Upper lobe of left lung (tissue), 6 donors: Measurements from ENCODE around the gene PHYKPL. TPM values are rescaled to one million over a fixed set of nuclear protein-coding genes. Genes with fewer than 3 reads are reported as not detected.
A peak's percentile ranks its signal among the peaks of the same experiment; 100 is the strongest.
"Not testable (repeated sequence)": the region's sequence is repeated elsewhere in the genome, so short reads cannot be mapped to it uniquely, and the experiment has no call there.

Experiments
- ATAC-seq, 2 donors: fragments of 200-7000 bp; cut with Tn5 transposase; one replicate each; pipeline ENCODE4 v1.9.1; 2022; ENCODE audit warnings: mild to moderate bottlenecking in 2 of 2, moderate library complexity in 2 of 2; ENCODE audit not compliant: low FRiP score in 2 of 2
- DNase-seq, 2 donors: peaks; one replicate each; pipeline ENCODE4 v3.0.0-alpha.2; 2019 to 2020
- H3K27ac ChIP-seq, 4 donors: fragments of 200-600 bp; sonication (generic); one replicate each; pipeline ENCODE4 v1.5.1; 2016 to 2019
- H3K27me3 ChIP-seq, 4 donors: fragments of 200-600 bp; sonication (generic); one replicate each; pipeline ENCODE4 v1.5.1; 2017 to 2019
- H3K36me3 ChIP-seq, 4 donors: fragments of 200-600 bp; sonication (generic); one replicate each; pipeline ENCODE4 v1.5.1; 2016 to 2019
- H3K4me1 ChIP-seq, 4 donors: fragments of 200-600 bp; sonication (generic); one replicate each; pipeline ENCODE4 v1.5.1; 2018 to 2019
- H3K4me3 ChIP-seq, 4 donors: fragments of 200-600 bp; sonication (generic); one replicate each; pipeline ENCODE4 v1.5.1; 2017 to 2019; ENCODE audit warnings: mild to moderate bottlenecking in 2 of 4, moderate library complexity in 1 of 4
- H3K9me3 ChIP-seq, 4 donors: fragments of 200-600 bp; sonication (generic); one replicate each; pipeline ENCODE4 v1.5.1; 2018 to 2019
- CTCF ChIP-seq, 6 experiments: fragments of 450-650 bp in 4 of 6; fragments of 200-600 bp in 2 of 6; sonication (generic) in 2 of 6; IDR thresholded peaks; one replicate each; pipeline ENCODE4 v1.5.1; 2016 to 2019; ENCODE audit warnings: antibody characterized with exemption in 6 of 6
- EP300 ChIP-seq, 4 donors: sonication (generic); formaldehyde crosslinking; IDR thresholded peaks; one replicate each; pipeline ENCODE4 v1.5.1; 2017; ENCODE audit warnings: antibody characterized with exemption in 4 of 4, control low read depth in 2 of 4
- POLR2A ChIP-seq, 4 donors: fragments of 450-650 bp; IDR thresholded peaks; one replicate each; pipeline ENCODE4 v1.5.1; 2016 to 2017; ENCODE audit warnings: antibody characterized with exemption in 4 of 4, mild to moderate bottlenecking in 2 of 4
- POLR2AphosphoS5 ChIP-seq, 2 donors: sonication (generic); formaldehyde crosslinking; IDR thresholded peaks; one replicate each; pipeline ENCODE4 v1.5.1; 2017; ENCODE audit warnings: antibody characterized with exemption in 2 of 2
- WGBS, 2 donors: methylation state at CpG; one replicate each; pipeline ENCODE4 v1.1.5; 2017 to 2018; 5-methylcytosine and 5-hydroxymethylcytosine counted together
- total RNA-seq, 6 donors: library from RNA; depleted of rRNA in 4 of 6; stranded (reverse); fragments of >200 nt in 4 of 6; gene quantifications; one replicate each; pipeline versions ENCODE4 v1.1.0 to v1.2.1, GENCODE V29; 2016 to 2021
- donor health status: DM: no; HTN: no; CAD: no; lungs with moderate emphysema.
- donor health status: DM: no; HTN: yes; CAD: no; lungs with severe emphysema.

The PHYKPL gene
- total RNA-seq, 6 donors from 2014 or later, result 61.0 to 237 (median 91.9) TPM

- 66% methylated on average over 11 of the region's 11 CpGs for WGBS, 2 donors
These were observed 33.9 kb downstream of the PHYKPL start for GRCh38 chr5:178198706-178199105.

GRCh38 chr5:178198151-178198550 is 34.5 kb downstream of the PHYKPL start:
- not testable (repeated sequence) for ATAC-seq, H3K36me3 ChIP-seq, DNase-seq

More at GRCh38 chr5:178198706-178199105, 33.9 kb downstream of the PHYKPL start:
- H3K27me3 ChIP-seq, result no peaks in the 10 kb centered on the region
- H3K36me3 ChIP-seq, result no peaks in the 10 kb centered on the region
- DNase-seq, result no peak
- no peak for TF ChIP-seq POLR2A (IDR thresholded peaks at IDR 0.05)
- no peak for TF ChIP-seq POLR2AphosphoS5 (IDR thresholded peaks at IDR 0.05)
- TF ChIP-seq EP300 (IDR thresholded peaks at IDR 0.05), result no peak
- no peaks in the 10 kb centered on the region for H3K9me3 ChIP-seq
- ATAC-seq, result no peak
- no peak overlapping the region for H3K27ac ChIP-seq
- peaks cover 0 to 3% (median 1%) of the 10 kb centered on the region in 4 donors for H3K4me1 ChIP-seq
- H3K4me3 ChIP-seq, result no peak overlapping the region

GRCh38 chr5:178196986-178197385 is 35.6 kb downstream of the PHYKPL start:
- DNase-seq, result no peak
- peak in 1 of 2 donors; percentile 52 for ATAC-seq
- TF ChIP-seq POLR2A (IDR thresholded peaks at IDR 0.05) (no peak), POLR2AphosphoS5 (IDR thresholded peaks at IDR 0.05) (no peak), EP300 (IDR thresholded peaks at IDR 0.05) (no peak), CTCF (IDR thresholded peaks at IDR 0.05) (peak in 5 of 6 experiments; percentile 22 to 41 (median 22))
- WGBS, 2 donors, result 77 to 91% methylated on average over 8 of the region's 8 CpGs
- Histone ChIP-seq H3K9me3 (no peaks in the 10 kb centered on the region), H3K36me3 (no peaks in the 10 kb centered on the region), H3K27ac (no peak overlapping the region), H3K4me3 (no peak overlapping the region), H3K27me3 (no peaks in the 10 kb centered on the region), H3K4me1 (no peaks in the 10 kb centered on the region)

More at GRCh38 chr5:178198151-178198550, 34.5 kb downstream of the PHYKPL start:
- not testable (repeated sequence) for H3K4me1 ChIP-seq, H3K4me3 ChIP-seq, H3K9me3 ChIP-seq, H3K27me3 ChIP-seq, H3K27ac ChIP-seq
- 83 to 88% methylated on average over 10 to 11 of the region's 11 CpGs for WGBS, 2 donors

- WGBS, 2 donors, result 80% methylated on average over 4 to 7 of the region's 7 CpGs
- no peak for DNase-seq
- ATAC-seq, result no peak
- no peak overlapping the region for H3K4me3 ChIP-seq
- no peaks in the 10 kb centered on the region for H3K4me1 ChIP-seq
- H3K27me3 ChIP-seq, result no peaks in the 10 kb centered on the region
- H3K36me3 ChIP-seq, result no peaks in the 10 kb centered on the region
- no peaks in the 10 kb centered on the region for H3K9me3 ChIP-seq
- H3K27ac ChIP-seq, result no peak overlapping the region
- TF ChIP-seq POLR2AphosphoS5 (IDR thresholded peaks at IDR 0.05), result no peak
- TF ChIP-seq POLR2A (IDR thresholded peaks at IDR 0.05), result no peak
- no peak for TF ChIP-seq EP300 (IDR thresholded peaks at IDR 0.05)
- TF ChIP-seq CTCF (IDR thresholded peaks at IDR 0.05), result no peak
These were observed 36.3 kb downstream of the PHYKPL start for GRCh38 chr5:178196281-178196812.

- Histone ChIP-seq H3K27me3 (no peaks in the 10 kb centered on the region), H3K4me3 (no peak overlapping the region), H3K36me3 (no peaks in the 10 kb centered on the region), H3K9me3 (no peaks in the 10 kb centered on the region), H3K4me1 (no peaks in the 10 kb centered on the region), H3K27ac (no peak overlapping the region)
- TF ChIP-seq POLR2AphosphoS5 (IDR thresholded peaks at IDR 0.05) (no peak), EP300 (IDR thresholded peaks at IDR 0.05) (no peak)
- 22 to 40% methylated on average over 7 of the region's 7 CpGs for WGBS, 2 donors
- no peak for DNase-seq
- no peak for ATAC-seq
These were observed 38.6 kb downstream of the PHYKPL start for GRCh38 chr5:178194026-178194425.

GRCh38 chr5:178193251-178193809 is 39.3 kb downstream of the PHYKPL start:
- no peaks in the 10 kb centered on the region for H3K27me3 ChIP-seq
- H3K4me1 ChIP-seq, result no peaks in the 10 kb centered on the region
- TF ChIP-seq POLR2AphosphoS5 (IDR thresholded peaks at IDR 0.05) (no peak), POLR2A (IDR thresholded peaks at IDR 0.05) (no peak)
- no peak overlapping the region for H3K4me3 ChIP-seq
- DNase-seq, result no peak
- ATAC-seq, result no peak
- no peaks in the 10 kb centered on the region for H3K9me3 ChIP-seq
- H3K27ac ChIP-seq, result no peak overlapping the region
- 63 to 70% methylated on average over 8 of the region's 8 CpGs for WGBS, 2 donors
- H3K36me3 ChIP-seq, result no peaks in the 10 kb centered on the region

- no peaks in the 10 kb centered on the region for H3K9me3 ChIP-seq
- H3K4me1 ChIP-seq, result no peaks in the 10 kb centered on the region
- no peak overlapping the region for H3K27ac ChIP-seq
- DNase-seq (no peak), ATAC-seq (no peak)
- WGBS, 2 donors, result 88 to 91% methylated on average over 7 of the region's 7 CpGs
- no peaks in the 10 kb centered on the region for H3K36me3 ChIP-seq
- no peaks in the 10 kb centered on the region for H3K27me3 ChIP-seq
- no peak overlapping the region for H3K4me3 ChIP-seq
- TF ChIP-seq CTCF (IDR thresholded peaks at IDR 0.05) (no peak), EP300 (IDR thresholded peaks at IDR 0.05) (no peak), POLR2AphosphoS5 (IDR thresholded peaks at IDR 0.05) (no peak), POLR2A (IDR thresholded peaks at IDR 0.05) (no peak)
These were observed 39.8 kb downstream of the PHYKPL start for GRCh38 chr5:178192787-178193186.
